GM12878 (cell line): ENCODE measurements around the gene SIGMAR1. TPM values are rescaled to one million over a fixed set of nuclear protein-coding genes. Genes with fewer than 3 reads are reported as not detected.

Experiments used
- ATAC-seq: fragments of 200-7000 bp; cut with Tn5 transposase; 3 replicates; pipeline ENCODE4 v1.9.1; 2020; ENCODE audit warnings: mild to moderate bottlenecking, moderate library complexity
- BruUV-seq: library from RNA; stranded (reverse); fragments of 400-500 nt; replicated peaks from 2 replicates; lab custom pipeline; 2021; lab: Mats Ljungman, UMichigan
- CTCF ChIA-PET: fragments of 300-600 bp; sonication (Branson Sonifier 250); formaldehyde crosslinking; extraction: SDS; loops from one replicate; lab custom pipeline; 2021; ENCODE audit warnings: inconsistent platforms; lab: Yijun Ruan, JAX
- POLR2A ChIA-PET: fragments of 350-600 bp; formaldehyde crosslinking; extraction: SDS; loops from one replicate; lab custom pipeline; 2021; ENCODE audit warnings: inconsistent platforms; lab: Charles Lee
- RAD21 ChIA-PET: fragments of 300-600 bp; sonication (Branson Sonifier 250); formaldehyde crosslinking; loops from one replicate; lab custom pipeline; 2023; ENCODE audit warnings: antibody characterized with exemption; ENCODE audit not compliant: unreplicated experiment; lab: Charles Lee
- SMC1A ChIA-PET: fragments of 300-600 bp; sonication (Branson Sonifier 250); formaldehyde crosslinking; loops from one replicate; lab custom pipeline; 2023; ENCODE audit not compliant: unreplicated experiment, uncharacterized antibody; lab: Charles Lee
- DNase-seq: peaks from one replicate; pipeline ENCODE4 v3.0.0-alpha.2; 2011; ENCODE audit warnings: low read depth, low spot score
- FAIRE-seq: peaks from 3 replicates; lab custom pipeline; 2011; peaks lifted over from hg19 to GRCh38; lab: Jason Lieb, UNC
- H2AFZ ChIP-seq: 2 replicates; pipeline ENCODE4 v1.6.0; 2011; ENCODE audit warnings: low read depth, low read length, control low read depth; ENCODE audit not compliant: control insufficient read depth
- H3K27ac ChIP-seq: 2 replicates; pipeline ENCODE4 v1.5.1; 2011; ENCODE audit warnings: control low read depth; ENCODE audit not compliant: control insufficient read depth, insufficient read depth
- H3K27me3 ChIP-seq, 2 experiments: replicated peaks in 1 of 2; 2 replicates each; pipeline versions ENCODE4 v1.6.0 to v1.6.1; 2011; ENCODE audit warnings: low read length in 1 of 2; ENCODE audit not compliant: control insufficient read depth in 2 of 2, insufficient read depth in 2 of 2
- H3K36me3 ChIP-seq, 2 experiments: 2 replicates each; pipeline ENCODE4 v1.5.1; 2011; ENCODE audit warnings: low read length in 1 of 2; ENCODE audit not compliant: control insufficient read depth in 2 of 2, insufficient read depth in 2 of 2
- H3K4me1 ChIP-seq: 2 replicates; pipeline ENCODE4 v1.6.1; 2011; ENCODE audit warnings: mild to moderate bottlenecking, low read length, moderate library complexity, mixed read lengths; ENCODE audit not compliant: control insufficient read depth, insufficient read depth
- H3K4me2 ChIP-seq: 2 replicates; pipeline ENCODE4 v1.6.0; 2011; ENCODE audit warnings: control low read depth; ENCODE audit not compliant: control insufficient read depth, insufficient read depth
- H3K4me3 ChIP-seq: fragments of 200-600 bp; sonication (generic); 2 replicates; pipeline ENCODE4 v1.5.1; 2016
- H3K79me2 ChIP-seq: 2 replicates; pipeline ENCODE4 v1.6.0; 2011; ENCODE audit warnings: low read length; ENCODE audit not compliant: control insufficient read depth, insufficient read depth
- H3K9ac ChIP-seq: 2 replicates; pipeline ENCODE4 v1.8.0; 2011; ENCODE audit warnings: low read length, control low read depth, mixed read lengths; ENCODE audit not compliant: control insufficient read depth, insufficient read depth
- H3K9me3 ChIP-seq: replicated peaks from 3 replicates; pipeline ENCODE4 v1.5.1; 2011; ENCODE audit warnings: mild to moderate bottlenecking, low read length; ENCODE audit not compliant: control insufficient read depth, insufficient read depth
- H4K20me1 ChIP-seq: 2 replicates; pipeline ENCODE4 v1.6.0; 2011; ENCODE audit not compliant: control insufficient read depth, insufficient read depth
- ASH2L ChIP-seq: fragments of 300-600, 200-600 bp; sonication (generic); IDR thresholded peaks from 2 replicates; pipeline ENCODE4 v1.6.1; 2017; ENCODE audit warnings: low read depth, mild to moderate bottlenecking, borderline replicate concordance
- BRCA1 ChIP-seq: IDR thresholded peaks from 2 replicates; pipeline ENCODE4 v1.6.1; 2011; ENCODE audit warnings: low read depth, low read length, improper control_type of control experiment
- ELK1 ChIP-seq: IDR thresholded peaks from 2 replicates; pipeline ENCODE4 v1.6.1; 2012; ENCODE audit warnings: low read depth, low read length, improper control_type of control experiment
- ETV6 ChIP-seq, 2 experiments: fragments of 450-650 bp in 1 of 2; IDR thresholded peaks in 1 of 2; conservative IDR thresholded peaks in 1 of 2; 2 replicates each; pipeline ENCODE4 v1.6.1; 2014; ENCODE audit warnings: antibody characterized with exemption in 1 of 2, borderline replicate concordance in 1 of 2, low read depth in 1 of 2, mild to moderate bottlenecking in 1 of 2, moderate library complexity in 1 of 2
- FOXM1 ChIP-seq: IDR thresholded peaks from 2 replicates; pipeline ENCODE4 v1.6.1; 2012; ENCODE audit warnings: low read depth, mild to moderate bottlenecking, inconsistent platforms, low read length, moderate library complexity
- LARP7 ChIP-seq: fragments of 450-650 bp; IDR thresholded peaks from 2 replicates; pipeline ENCODE4 v1.6.1; 2017; ENCODE audit warnings: mild to moderate bottlenecking
- MEF2A ChIP-seq: IDR thresholded peaks from 2 replicates; pipeline ENCODE4 v1.6.1; 2011; ENCODE audit warnings: low read depth, mild to moderate bottlenecking, low read length, moderate library complexity; ENCODE audit not compliant: insufficient read depth
- MTA3 ChIP-seq: IDR thresholded peaks from 2 replicates; pipeline ENCODE4 v1.6.1; 2012; ENCODE audit warnings: low read length, inconsistent platforms, borderline replicate concordance
- NR2F1 ChIP-seq: fragments of 450-650 bp; conservative IDR thresholded peaks from 2 replicates; pipeline ENCODE4 v1.6.1; 2017; ENCODE audit warnings: mild to moderate bottlenecking
- POLR2A ChIP-seq: IDR thresholded peaks from 2 replicates; pipeline ENCODE4 v1.6.1; 2011; ENCODE audit warnings: low read depth, mild to moderate bottlenecking, low read length
- RBBP5 ChIP-seq: fragments of 200-600 bp; sonication (generic); conservative IDR thresholded peaks from 2 replicates; pipeline ENCODE4 v1.6.1; 2016
- SIN3A ChIP-seq: IDR thresholded peaks from 2 replicates; pipeline ENCODE4 v1.6.1; 2012; ENCODE audit warnings: low read depth, low read length, improper control_type of control experiment
- SMAD5 ChIP-seq: IDR thresholded peaks from 2 replicates; pipeline ENCODE4 v1.6.1; 2016; ENCODE audit warnings: antibody characterized with exemption, low read depth
- SRF ChIP-seq, 2 experiments: IDR thresholded peaks; 2 replicates each; pipeline ENCODE4 v1.6.1; 2011; ENCODE audit warnings: low read depth in 2 of 2, low read length in 2 of 2, mild to moderate bottlenecking in 1 of 2, moderate library complexity in 1 of 2
- SUPT20H ChIP-seq: IDR thresholded peaks from 2 replicates; pipeline ENCODE4 v1.6.1; 2011; ENCODE audit warnings: low read depth, mild to moderate bottlenecking, low read length, moderate library complexity, borderline replicate concordance; ENCODE audit not compliant: control insufficient read depth
- USF1 ChIP-seq: IDR thresholded peaks from 2 replicates; pipeline ENCODE4 v1.6.1; 2011; ENCODE audit warnings: borderline replicate concordance, low read depth, mild to moderate bottlenecking, moderate library complexity, mixed read lengths, low read length; ENCODE audit not compliant: insufficient read depth; ENCODE audit errors: extremely low read length
- ZBED1 ChIP-seq: IDR thresholded peaks from 2 replicates; pipeline ENCODE4 v1.6.1; 2016; ENCODE audit warnings: borderline replicate concordance
- ZNF207 ChIP-seq: fragments of 450-650 bp; IDR thresholded peaks from 2 replicates; pipeline ENCODE4 v1.6.1; 2014; ENCODE audit warnings: antibody characterized with exemption, mild to moderate bottlenecking, borderline replicate concordance
- ZNF217 ChIP-seq: fragments of 450-650 bp; IDR thresholded peaks from 2 replicates; pipeline ENCODE4 v1.6.1; 2017; ENCODE audit warnings: antibody characterized with exemption, mild to moderate bottlenecking
- WGBS: methylation state at CpG from one replicate; pipeline ENCODE4 v1.1.6; 2016; ENCODE audit warnings: low lambda C conversion rate; ENCODE audit not compliant: insufficient replicate concordance, insufficient coverage; ENCODE audit errors: missing lambda C conversion rate; 5-methylcytosine and 5-hydroxymethylcytosine counted together
- in situ Hi-C: fragments of 300-500 bp; cut with MboI; formaldehyde crosslinking; loops from 9 replicates; pipeline ENCODE4 v1.14.3; 2018; ENCODE audit warnings: mixed read lengths
- intact Hi-C: fragments of 100-400 bp; cut with micrococcal nuclease; formaldehyde crosslinking; loops from one replicate; pipeline ENCODE4 v1.14.2; 2022; ENCODE audit not compliant: unreplicated experiment
- polyA plus RNA-seq, 11 experiments: library from polyadenylated mRNA; depleted of rRNA in 4 of 11; unstranded in 6 of 11; stranded (reverse) in 5 of 11; fragments of >200 nt; fragmentation: Nextera tagmentation in 4 of 11; fragmentation: Illumina TruSeq in 1 of 11; extraction: Ambion mirVana in 4 of 11; extraction: Trizol in 1 of 11; gene quantifications; 1 replicate in 1 of 11; 2 replicates in 10 of 11; pipeline versions ENCODE4 v1.2.1 to v1.2.3, GENCODE V29; 2011 to 2016; ENCODE audit warnings: inconsistent platforms in 2 of 11, missing spikeins in 2 of 11, low read depth in 1 of 11
- total RNA-seq, 4 experiments: library from RNA; depleted of rRNA in 3 of 4; stranded (reverse); fragments of >200 nt in 3 of 4; fragmentation: Illumina TruSeq in 1 of 4; extraction: Trizol in 1 of 4; gene quantifications; 2 replicates each; pipeline versions ENCODE4 v1.2.1 to v1.2.3, GENCODE V29; 2013 to 2021

Gene SIGMAR1
- total and polyA plus RNA-seq, 10 of the 15 experiments (the other 5 are each of a cell fraction or from before 2014, with no cell fraction given) = 7.1 to 133 (median 69.5) TPM

- TF ChIP-seq NR2F1 = peak; percentile 70
Observed at GRCh38 chr9:34611811-34612787, 25.5 kb downstream of the SIGMAR1 start, which contains the start of gene RPP25L (continued).

GRCh38 chr9:34611251-34611810 lies 26.3 kb downstream of the SIGMAR1 start:
- RAD21 ChIA-PET = interaction anchor here (0.8 to 1.2 kb wide), 2 partner anchors 23 to 35 kb away, joined by 3 to 4 read pairs; partner anchors contain the start of gene GALT
- H3K36me3 ChIP-seq = peaks cover 0 to 2% of the 10 kb centered on the region in 2 experiments; a peak in 1 of 4 replicates
- H3K9me3 ChIP-seq = no peaks in the 10 kb centered on the region; the same call in 2 of the 3 replicates
- SMC1A ChIA-PET = interaction anchor here (0.6 to 2.4 kb wide), 3 partner anchors 9 to 538 kb away, joined by 3 to 13 read pairs (median 4); partner anchors contain the start of gene DCTN3
- TSS peak; percentile 50 for BruUV-seq
- H3K4me1 ChIP-seq = peaks cover 6% of the 10 kb centered on the region; the same call in 1 of the 2 replicates
- peaks cover 6% of the 10 kb centered on the region for H3K79me2 ChIP-seq
- no peaks in the 10 kb centered on the region for H4K20me1 ChIP-seq
- peak overlapping the region; percentile 95 for H2AFZ ChIP-seq
- peak overlapping the region; percentile 86 for H3K4me2 ChIP-seq
- intact Hi-C loops = no loop called here
- WGBS = 47% methylated on average over 10 of the region's 10 CpGs
- H3K27ac ChIP-seq = peak overlapping the region; percentile 85
- FAIRE-seq = no peak
- H3K27me3 ChIP-seq = no peaks in the 10 kb centered on the region
- CTCF ChIA-PET = interaction anchor here (1.0 to 5.6 kb wide), 6 partner anchors 9 to 1578 kb away, joined by 3 to 118 read pairs (median 4); partner anchors contain the start of genes DCTN3 and SIGMAR1
- ATAC-seq = peak; percentile 23
- in situ Hi-C loops = no loop called here
- peak overlapping the region; percentile 98 for H3K9ac ChIP-seq
- POLR2A ChIA-PET = interaction anchor here (2.2 kb wide), 1 partner anchor 9 kb away, joined by 8 read pairs; the partner anchor contains the start of gene DCTN3
- DNase-seq = no peak
- peak overlapping the region; percentile 81 for H3K4me3 ChIP-seq
- TF ChIP-seq SMAD5 (no peak), BRCA1 (no peak), FOXM1 (no peak), ASH2L (no peak), NR2F1 (no peak), SUPT20H (no peak), USF1 (no peak), ZNF207 (no peak), MTA3 (no peak), LARP7 (no peak), ZBED1 (no peak), ETV6 (conservative IDR thresholded peaks at IDR 0.05 in 1 of 2, IDR thresholded peaks at IDR 0.05 in 1 of 2; ENCODE audit: borderline replicate concordance in 1 of 2, low read depth in 1 of 2) (no peak), SIN3A (no peak), ELK1 (no peak), RBBP5 (no peak), SRF (IDR thresholded peaks at IDR 0.05; ENCODE audit: low read depth in 2 of 2, low read length in 2 of 2) (no peak), ZNF217 (no peak), MEF2A (no peak), POLR2A (no peak)
